IMR-90 (cell line): ENCODE data around the gene TMA7. TPM values are rescaled to one million over a fixed set of nuclear protein-coding genes. Genes with fewer than 3 reads are reported as not detected.

Source experiments
- ATAC-seq: fragments of 200-7000 bp; cut with Tn5 transposase; 2 replicates; pipeline ENCODE4 v1.9.1; 2020; ENCODE audit warnings: low read depth, mild to moderate bottlenecking, moderate library complexity
- BruUV-seq: library from RNA; stranded (reverse); fragments of 400-500 nt; replicated peaks from 2 replicates; lab custom pipeline; 2021; lab: Mats Ljungman, UMichigan
- CTCF ChIA-PET: fragments of 300-600 bp; formaldehyde crosslinking; extraction: SDS; loops from one replicate; lab custom pipeline; 2021; ENCODE audit warnings: antibody characterized with exemption; lab: Yijun Ruan, JAX
- POLR2A ChIA-PET: fragments of 300-600 bp; sonication (Branson Sonifier 250); formaldehyde crosslinking; loops from one replicate; lab custom pipeline; 2022; ENCODE audit warnings: antibody characterized with exemption; ENCODE audit not compliant: unreplicated experiment; lab: Charles Lee
- DNase-seq: peaks from one replicate; pipeline ENCODE4 v3.0.0; 2013
- H2AFZ ChIP-seq: replicated peaks from 2 replicates; pipeline ENCODE3; 2013; ENCODE audit warnings: low read length, mild to moderate bottlenecking; ENCODE audit not compliant: poor library complexity
- H2AK5ac ChIP-seq: 2 replicates; pipeline ENCODE4 v1.6.1; 2013; ENCODE audit warnings: low read depth, low read length, inconsistent platforms
- H2AK9ac ChIP-seq: replicated peaks from 2 replicates; pipeline ENCODE3; 2013; ENCODE audit warnings: mild to moderate bottlenecking, low read depth, low read length, moderate library complexity; ENCODE audit not compliant: poor library complexity
- H2BK120ac ChIP-seq: 2 replicates; pipeline ENCODE4 v1.6.1; 2013; ENCODE audit warnings: low read depth, low read length, inconsistent platforms
- H2BK15ac ChIP-seq: 3 replicates; pipeline ENCODE4 v1.6.1; 2013; ENCODE audit warnings: low read depth, low read length, inconsistent platforms
- H2BK20ac ChIP-seq: 2 replicates; pipeline ENCODE4 v1.6.1; 2013; ENCODE audit warnings: low read depth, mild to moderate bottlenecking, inconsistent platforms, low read length, moderate library complexity
- H2BK5ac ChIP-seq: 2 replicates; pipeline ENCODE4 v1.6.1; 2013; ENCODE audit warnings: mild to moderate bottlenecking, low read depth, low read length, inconsistent platforms; ENCODE audit not compliant: poor library complexity, severe bottlenecking
- H3K14ac ChIP-seq: replicated peaks from 2 replicates; pipeline ENCODE4 v1.6.1; 2013; ENCODE audit warnings: low read depth, low read length, inconsistent platforms
- H3K18ac ChIP-seq: 2 replicates; pipeline ENCODE4 v1.6.1; 2013; ENCODE audit warnings: low read depth, low read length, control low read depth
- H3K23ac ChIP-seq: 2 replicates; pipeline ENCODE4 v1.6.1; 2013; ENCODE audit warnings: low read depth, low read length, inconsistent platforms
- H3K27ac ChIP-seq: 2 replicates; pipeline ENCODE4 v1.5.1; 2013; ENCODE audit warnings: mild to moderate bottlenecking, control low read depth, low read length; ENCODE audit not compliant: insufficient read depth
- H3K27me3 ChIP-seq: 2 replicates; pipeline ENCODE4 v1.6.1; 2013; ENCODE audit warnings: low read length; ENCODE audit not compliant: control insufficient read depth, insufficient read depth
- H3K36me3 ChIP-seq: 2 replicates; pipeline ENCODE4 v1.6.1; 2013; ENCODE audit warnings: low read length, mixed read lengths; ENCODE audit not compliant: control insufficient read depth, insufficient read depth
- H3K4ac ChIP-seq: 2 replicates; pipeline ENCODE4 v1.6.1; 2013; ENCODE audit warnings: low read depth, low read length, inconsistent platforms
- H3K4me1 ChIP-seq: 2 replicates; pipeline ENCODE4 v1.6.1; 2013; ENCODE audit warnings: low read length, mixed read lengths; ENCODE audit not compliant: control insufficient read depth, insufficient read depth
- H3K4me2 ChIP-seq: 2 replicates; pipeline ENCODE4 v1.6.1; 2013; ENCODE audit warnings: low read depth, mild to moderate bottlenecking, control low read depth, low read length, moderate library complexity
- H3K4me3 ChIP-seq: 2 replicates; pipeline ENCODE4 v1.5.1; 2013; ENCODE audit warnings: low read depth, mild to moderate bottlenecking, control low read depth, low read length, moderate library complexity; ENCODE audit not compliant: insufficient read depth
- H3K56ac ChIP-seq: 2 replicates; pipeline ENCODE4 v1.6.1; 2013; ENCODE audit warnings: low read length, inconsistent platforms; ENCODE audit not compliant: insufficient read depth; ENCODE audit errors: extremely low read depth
- H3K79me1 ChIP-seq, 2 experiments: 2 replicates each; pipeline ENCODE4 v1.6.1; 2013; ENCODE audit warnings: low read length in 2 of 2, inconsistent platforms in 1 of 2, low read depth in 1 of 2
- H3K9ac ChIP-seq: 2 replicates; pipeline ENCODE4 v1.6.1; 2013; ENCODE audit warnings: low read depth, low read length, control low read depth
- H3K9me1 ChIP-seq: 2 replicates; pipeline ENCODE4 v1.6.1; 2013; ENCODE audit warnings: low read length, inconsistent platforms; ENCODE audit not compliant: insufficient read depth
- H3K9me3 ChIP-seq: 2 replicates; pipeline ENCODE4 v1.6.1; 2013; ENCODE audit warnings: low read length; ENCODE audit not compliant: control insufficient read depth, insufficient read depth
- H4K20me1 ChIP-seq: 2 replicates; pipeline ENCODE4 v1.6.1; 2013; ENCODE audit warnings: low read length, inconsistent platforms; ENCODE audit not compliant: insufficient read depth
- H4K5ac ChIP-seq: 2 replicates; pipeline ENCODE4 v1.6.1; 2013; ENCODE audit warnings: mild to moderate bottlenecking, low read depth, low read length, control low read depth
- H4K8ac ChIP-seq, 2 experiments: 2 replicates each; pipeline ENCODE4 v1.6.1; 2013; ENCODE audit warnings: low read depth in 2 of 2, low read length in 2 of 2, control low read depth in 1 of 2, inconsistent platforms in 1 of 2
- H4K91ac ChIP-seq: 2 replicates; pipeline ENCODE4 v1.6.1; 2013; ENCODE audit warnings: low read depth, low read length, inconsistent platforms; ENCODE audit not compliant: insufficient read depth
- BHLHE40 ChIP-seq: fragments of 150-350 bp; IDR thresholded peaks from 2 replicates; pipeline ENCODE4 v1.6.1; 2016; ENCODE audit warnings: mild to moderate bottlenecking, low read depth, low read length
- CEBPB ChIP-seq: IDR thresholded peaks from 2 replicates; pipeline ENCODE4 v1.6.1; 2012; ENCODE audit warnings: low read depth, low read length, improper control_type of control experiment
- NFE2L2 ChIP-seq: fragments of 150-350 bp; IDR thresholded peaks from 2 replicates; pipeline ENCODE4 v1.6.1; 2016; ENCODE audit warnings: low read depth, mild to moderate bottlenecking, low read length
- POLR2A ChIP-seq: IDR thresholded peaks from 2 replicates; pipeline ENCODE4 v1.6.1; 2012; ENCODE audit warnings: mild to moderate bottlenecking, low read depth, low read length
- RFX5 ChIP-seq: IDR thresholded peaks from 2 replicates; pipeline ENCODE4 v1.8.0; 2012; ENCODE audit warnings: low read depth, mild to moderate bottlenecking, low read length, moderate library complexity
- SMC3 ChIP-seq: fragments of 150-350 bp; IDR thresholded peaks from 2 replicates; pipeline ENCODE4 v1.6.1; 2016; ENCODE audit warnings: low read depth, mild to moderate bottlenecking, antibody characterized with exemption, low read length, moderate library complexity
- WGBS, 2 experiments: methylation state at CpG; one replicate each; pipeline versions ENCODE4 v1.1.5 to v1.1.7; 2013; ENCODE audit warnings: missing lambda C conversion rate in 2 of 2; ENCODE audit not compliant: insufficient read length in 1 of 2; ENCODE audit errors: extremely low coverage in 2 of 2; 5-methylcytosine and 5-hydroxymethylcytosine counted together
- dilution Hi-C: fragments of 300-500 bp; cut with HindIII; formaldehyde crosslinking; loops from one replicate; pipeline ENCODE4 v1.14.3; 2018; ENCODE audit warnings: low sequenced_read_pairs; ENCODE audit not compliant: unreplicated experiment
- in situ Hi-C: fragments of 300-500 bp; cut with MboI; formaldehyde crosslinking; loops from 3 replicates; pipeline ENCODE4 v1.14.3; 2019; ENCODE audit warnings: low sequenced_read_pairs, inconsistent platforms, mixed read lengths
- intact Hi-C: fragments of 100-400 bp; cut with micrococcal nuclease; formaldehyde crosslinking; loops from 2 replicates; pipeline ENCODE4 v1.10.0; 2022
- polyA plus RNA-seq, 3 experiments: library from polyadenylated mRNA; depleted of rRNA; stranded (reverse); fragments of >200 nt; gene quantifications; 2 replicates each; pipeline ENCODE4 v1.2.3, GENCODE V29; 2012; ENCODE audit warnings: low replicate concordance in 1 of 3
- total RNA-seq: library from RNA; depleted of rRNA; stranded (reverse); fragments of >200 nt; gene quantifications from 2 replicates; pipeline ENCODE4 v1.2.3, GENCODE V29; 2012

Gene TMA7
- total and polyA plus RNA-seq, 2 of the 4 experiments (the other 2 are of a cell fraction), result 81.9 to 240 TPM

DNA sequence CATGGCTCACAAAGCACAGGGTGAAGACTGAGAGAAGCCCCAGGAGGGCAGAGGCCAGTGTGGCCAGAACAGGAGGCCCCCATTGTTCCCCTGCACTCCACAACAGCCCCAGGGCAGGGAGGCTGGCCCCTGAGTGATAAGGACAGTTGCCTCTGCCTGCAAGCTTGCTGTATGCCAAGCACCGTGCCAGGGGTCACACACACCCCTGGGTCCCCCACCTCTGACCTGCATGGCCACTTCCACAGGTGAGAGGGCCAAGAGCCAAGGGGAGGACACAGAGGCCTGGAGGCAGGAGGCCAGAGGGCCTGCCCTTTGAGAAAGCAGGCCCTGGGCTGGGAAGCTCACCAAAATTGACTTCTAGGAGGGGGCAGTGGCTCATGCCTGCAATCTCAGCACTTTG lies 30.2 kb downstream of the TMA7 start:
- H3K23ac ChIP-seq, result no peak overlapping the region; the same call in 1 of the 2 replicates
- dilution Hi-C loops (no loop called here), intact Hi-C loops (no loop called here), in situ Hi-C loops (no loop called here)
- WGBS, 2 experiments, result 60% methylated on average over 1 of the region's 1 CpG; no CpG with 5 or more reads in 1 of the 2 experiments
- no peak overlapping the region for H3K4ac ChIP-seq
- no peak overlapping the region for H3K18ac ChIP-seq
- TF ChIP-seq BHLHE40, result no peak
- no peak for TF ChIP-seq CEBPB
- TF ChIP-seq SMC3, result no peak
- no peak for TF ChIP-seq RFX5
- TF ChIP-seq POLR2A, result no peak
- no peak for TF ChIP-seq NFE2L2
- H3K9me1 ChIP-seq, result peaks cover 16% of the 10 kb centered on the region; the same call in 1 of the 2 replicates
- H4K20me1 ChIP-seq, result no peaks in the 10 kb centered on the region; the same call in 1 of the 2 replicates
- H3K4me2 ChIP-seq, result no peak overlapping the region
- no peak overlapping the region for H3K4me3 ChIP-seq
- CTCF ChIA-PET, result no interaction called here
- DNase-seq (no peak), ATAC-seq (no peak)
- no peak overlapping the region for H3K56ac ChIP-seq
- H3K27ac ChIP-seq, result no peak overlapping the region
- H3K79me1 ChIP-seq, result peaks cover 4 to 71% of the 10 kb centered on the region in 2 experiments
- H2AFZ ChIP-seq, result no peak overlapping the region
- H4K91ac ChIP-seq, result no peak overlapping the region
- peaks cover 22% of the 10 kb centered on the region for H3K4me1 ChIP-seq
- H3K36me3 ChIP-seq, result peaks cover 34% of the 10 kb centered on the region
- no peaks in the 10 kb centered on the region for H3K9me3 ChIP-seq
- H2BK5ac ChIP-seq, result no peak overlapping the region
- H4K5ac ChIP-seq, result no peak overlapping the region
- no peak overlapping the region for H4K8ac ChIP-seq
- H3K14ac ChIP-seq, result no peak overlapping the region
- H2AK5ac ChIP-seq, result no peak overlapping the region
- POLR2A ChIA-PET, result no interaction called here
- H2BK15ac ChIP-seq, result no peak overlapping the region
- BruUV-seq, result no TSS peak
- no peak overlapping the region for H2AK9ac ChIP-seq
- H3K9ac ChIP-seq, result no peak overlapping the region
- H3K27me3 ChIP-seq, result no peaks in the 10 kb centered on the region
- H2BK120ac ChIP-seq, result no peak overlapping the region
- H2BK20ac ChIP-seq, result no peak overlapping the region
